Liver (tissue), 9 donors: ENCODE data around the gene ACTR6. TPM values are rescaled to one million over a fixed set of nuclear protein-coding genes. Genes with fewer than 3 reads are reported as not detected.

Experiments used
- DNase-seq: peaks from one replicate; pipeline ENCODE4 v3.0.0-alpha.2; 2017; ENCODE audit warnings: low spot score
- H3K27ac ChIP-seq, 2 donors: one replicate each; pipeline ENCODE4 v1.7.0; 2013; ENCODE audit warnings: inconsistent platforms in 2 of 2, low read length in 2 of 2, control low read depth in 1 of 2, low read depth in 1 of 2, mild to moderate bottlenecking in 1 of 2
- H3K27me3 ChIP-seq, 4 donors: one replicate each; pipeline versions ENCODE4 v1.6.1 to v1.7.0; 2013; ENCODE audit warnings: low read length in 3 of 4, inconsistent platforms in 1 of 4, mild to moderate bottlenecking in 1 of 4, moderate library complexity in 1 of 4; ENCODE audit not compliant: control insufficient read depth in 4 of 4, insufficient read depth in 4 of 4
- H3K36me3 ChIP-seq, 4 donors: one replicate each; pipeline versions ENCODE4 v1.6.1 to v1.7.0; 2013; ENCODE audit warnings: low read length in 3 of 4, mild to moderate bottlenecking in 3 of 4, low read depth in 1 of 4, moderate library complexity in 1 of 4; ENCODE audit not compliant: control insufficient read depth in 4 of 4, insufficient read depth in 3 of 4
- H3K4me1 ChIP-seq, 4 donors: one replicate each; pipeline versions ENCODE4 v1.6.1 to v1.7.0; 2013; ENCODE audit warnings: low read length in 3 of 4, mild to moderate bottlenecking in 3 of 4, moderate library complexity in 1 of 4; ENCODE audit not compliant: control insufficient read depth in 4 of 4, insufficient read depth in 4 of 4
- H3K4me3 ChIP-seq, 3 donors: one replicate each; pipeline versions ENCODE4 v1.6.1 to v1.7.0; 2013; ENCODE audit warnings: low read length in 3 of 3, control low read depth in 1 of 3, low read depth in 1 of 3, mild to moderate bottlenecking in 1 of 3
- H3K9ac ChIP-seq, 2 donors: one replicate each; pipeline ENCODE4 v1.7.0; 2013; ENCODE audit warnings: low read length in 2 of 2, mild to moderate bottlenecking in 2 of 2, moderate library complexity in 2 of 2, control low read depth in 1 of 2, low read depth in 1 of 2
- H3K9me3 ChIP-seq, 4 donors: one replicate each; pipeline versions ENCODE4 v1.6.1 to v1.7.0; 2013; ENCODE audit warnings: low read length in 3 of 4; ENCODE audit not compliant: control insufficient read depth in 4 of 4
- ATF3 ChIP-seq: IDR thresholded peaks from 2 replicates; pipeline ENCODE4 v1.6.1; 2016; ENCODE audit warnings: antibody characterized with exemption
- CTCF ChIP-seq: fragments of 150-350 bp; IDR thresholded peaks from 2 replicates; pipeline ENCODE4 v1.5.1; 2017; ENCODE audit warnings: improper control_type of control experiment, low read depth, low read length; ENCODE audit not compliant: missing input control
- EGR1 ChIP-seq, 2 donors: IDR thresholded peaks; 2 replicates each; pipeline ENCODE4 v1.6.1; 2016 to 2018; ENCODE audit warnings: antibody characterized with exemption in 2 of 2, low read depth in 2 of 2
- FOXA1 ChIP-seq: IDR thresholded peaks from 2 replicates; pipeline ENCODE4 v1.6.1; 2016; ENCODE audit warnings: antibody characterized with exemption
- FOXA2 ChIP-seq: IDR thresholded peaks from 2 replicates; pipeline ENCODE4 v1.6.1; 2016; ENCODE audit warnings: antibody characterized with exemption
- GABPA ChIP-seq, 2 donors: IDR thresholded peaks in 1 of 2; conservative IDR thresholded peaks in 1 of 2; 2 replicates each; pipeline ENCODE4 v1.6.1; 2016; ENCODE audit warnings: antibody characterized with exemption in 2 of 2, mild to moderate bottlenecking in 1 of 2, moderate library complexity in 1 of 2
- HNF4A ChIP-seq, 2 donors: conservative IDR thresholded peaks; 2 replicates each; pipeline ENCODE4 v1.6.1; 2016; ENCODE audit warnings: antibody characterized with exemption in 2 of 2, mild to moderate bottlenecking in 2 of 2
- HNF4G ChIP-seq: IDR thresholded peaks from 2 replicates; pipeline ENCODE4 v1.6.1; 2016; ENCODE audit warnings: antibody characterized with exemption
- JUND ChIP-seq, 2 donors: IDR thresholded peaks; 2 replicates each; pipeline ENCODE4 v1.6.1; 2016; ENCODE audit warnings: antibody characterized with exemption in 2 of 2
- MAX ChIP-seq: IDR thresholded peaks from 2 replicates; pipeline ENCODE4 v1.6.1; 2016; ENCODE audit warnings: antibody characterized with exemption
- NR2F2 ChIP-seq: IDR thresholded peaks from 2 replicates; pipeline ENCODE4 v1.6.1; 2016; ENCODE audit warnings: antibody characterized with exemption
- RAD21 ChIP-seq, 2 donors: IDR thresholded peaks; 2 replicates each; pipeline ENCODE4 v1.6.1; 2016; ENCODE audit warnings: antibody characterized with exemption in 2 of 2, mild to moderate bottlenecking in 2 of 2
- REST ChIP-seq: IDR thresholded peaks from 2 replicates; pipeline ENCODE4 v1.6.1; 2016; ENCODE audit warnings: antibody characterized with exemption, mild to moderate bottlenecking
- RXRA ChIP-seq, 2 donors: IDR thresholded peaks; 2 replicates each; pipeline ENCODE4 v1.6.1; 2017 to 2018; ENCODE audit warnings: antibody characterized with exemption in 2 of 2, mild to moderate bottlenecking in 1 of 2
- SP1 ChIP-seq: IDR thresholded peaks from 2 replicates; pipeline ENCODE4 v1.6.1; 2018; ENCODE audit warnings: antibody characterized with exemption, mild to moderate bottlenecking
- TAF1 ChIP-seq: conservative IDR thresholded peaks from 2 replicates; pipeline ENCODE4 v1.6.1; 2016; ENCODE audit warnings: antibody characterized with exemption, mild to moderate bottlenecking
- YY1 ChIP-seq: IDR thresholded peaks from 2 replicates; pipeline ENCODE4 v1.6.1; 2016; ENCODE audit warnings: antibody characterized with exemption, mild to moderate bottlenecking
- ZBTB33 ChIP-seq: IDR thresholded peaks from 2 replicates; pipeline ENCODE4 v1.6.1; 2016; ENCODE audit warnings: antibody characterized with exemption
- WGBS: extraction: QIAGEN DNeasy Blood & Tissue Kit; methylation state at CpG from one replicate; pipeline ENCODE4 v1.1.7; 2013; 5-methylcytosine and 5-hydroxymethylcytosine counted together
- polyA plus RNA-seq, 2 donors: library from polyadenylated mRNA; stranded (reverse) in 1 of 2; unstranded in 1 of 2; fragments of 200-250 nt in 1 of 2; fragments of >200 nt in 1 of 2; fragmentation: Nextera tagmentation in 1 of 2; extraction: Ambion mirVana in 1 of 2; gene quantifications; one replicate each; pipeline versions ENCODE4 v1.2.1 to v1.2.3, GENCODE V29; 2013 to 2015
- total RNA-seq, 2 donors: library from RNA; depleted of rRNA; stranded (reverse); fragments of >200 nt; gene quantifications; one replicate each; pipeline ENCODE4 v1.2.3, GENCODE V29; 2014
- donor health status: healthy.
- donor health status: healthy.
- donor health status: healthy.
- donor health status: healthy.
- donor health status: healthy.

The ACTR6 gene
- total and polyA plus RNA-seq, 4 donors = 6.9 to 9.7 (median 8.7) TPM

- WGBS = 95% methylated on average over 2 of the region's 2 CpGs
- DNase-seq = no peak
Measured at GRCh38 chr12:100151769-100152168, 48.8 kb upstream of the ACTR6 start.

More at GRCh38 chr12:100151769-100152168, 48.8 kb upstream of the ACTR6 start:
- TF ChIP-seq SP1 (no peak), RXRA (IDR thresholded peaks at IDR 0.05) (no peak), NR2F2 (no peak), FOXA1 (no peak), GABPA (IDR thresholded peaks at IDR 0.05 in 1 of 2, conservative IDR thresholded peaks at IDR 0.05 in 1 of 2) (no peak), ZBTB33 (no peak), FOXA2 (no peak), CTCF (no peak), TAF1 (no peak), RAD21 (IDR thresholded peaks at IDR 0.05) (no peak), JUND (IDR thresholded peaks at IDR 0.05) (no peak), ATF3 (no peak), REST (no peak), EGR1 (IDR thresholded peaks at IDR 0.05; ENCODE audit: low read depth in 2 of 2) (no peak), HNF4A (conservative IDR thresholded peaks at IDR 0.05) (no peak), MAX (no peak), HNF4G (no peak), YY1 (no peak)
- Histone ChIP-seq H3K27ac (no peak overlapping the region), H3K27me3 (no peaks in the 10 kb centered on the region), H3K4me3 (no peak overlapping the region), H3K9me3 (no peaks in the 10 kb centered on the region), H3K4me1 (no peaks in the 10 kb centered on the region), H3K36me3 (peaks cover 0 to 4% (median 2%) of the 10 kb centered on the region in 4 donors), H3K9ac (no peak overlapping the region)
